Glomerular endothelial cell (primary cell): ENCODE data around the gene PLEKHO1. TPM values are rescaled to one million over a fixed set of nuclear protein-coding genes. Genes with fewer than 3 reads are reported as not detected.

ENCODE experiments used
- total RNA-seq: library from RNA; depleted of rRNA; stranded (reverse); fragments of >200 nt; gene quantifications from 2 replicates; pipeline ENCODE4 v1.2.3, GENCODE V29; 2015

Gene PLEKHO1
- total RNA-seq, 1 donor from 2014 or later: 183 TPM

Other genes with a start within 250 kb of the PLEKHO1 start
- gene SV2A, start 232.1 kb upstream of the PLEKHO1 start, total RNA-seq: 1.8 and 2.6 TPM in 2 replicates
- gene SF3B4, start 222.1 kb upstream of the PLEKHO1 start, total RNA-seq: 13.0 and 20.0 TPM in 2 replicates
- gene MTMR11, start 213.0 kb upstream of the PLEKHO1 start, total RNA-seq: 2.2 and 5.4 TPM in 2 replicates
- 11.3 and 14.3 TPM in 2 replicates for gene OTUD7B, start 139.2 kb upstream of the PLEKHO1 start, total RNA-seq
- 25.1 and 25.7 TPM in 2 replicates for gene VPS45, start 82.1 kb upstream of the PLEKHO1 start, total RNA-seq
- gene ANP32E, start 86.2 kb downstream of the PLEKHO1 start, total RNA-seq: 13.0 and 22.2 TPM in 2 replicates
- not detected in 2 replicates for gene CA14, start 107.9 kb downstream of the PLEKHO1 start, total RNA-seq
- gene APH1A, start 119.1 kb downstream of the PLEKHO1 start, total RNA-seq: 136 and 151 TPM in 2 replicates
- gene C1orf54, start 122.9 kb downstream of the PLEKHO1 start, total RNA-seq: 67.9 and 145 TPM in 2 replicates
- gene CIART, start 132.6 kb downstream of the PLEKHO1 start, total RNA-seq: 2.2 and 11.4 TPM in 2 replicates
- gene MRPS21, start 143.9 kb downstream of the PLEKHO1 start, total RNA-seq: 42.3 and 48.4 TPM in 2 replicates
- gene PRPF3, start 171.6 kb downstream of the PLEKHO1 start, total RNA-seq: 26.7 and 45.1 TPM in 2 replicates
- 12.6 and 17.6 TPM in 2 replicates for gene RPRD2, start 214.2 kb downstream of the PLEKHO1 start, total RNA-seq